Measurements from ENCODE around the gene FXN.
"Not testable (repeated sequence)": the region's sequence is repeated elsewhere in the genome, so short reads cannot be mapped to it uniquely, and the experiment has no call there.

Gene FXN

GRCh38 chr9:69071059-69071458, 35.5 kb downstream of the FXN start:
- no peak for DNase-seq

- no peak for DNase-seq
Observed at GRCh38 chr9:69073103-69073502, 37.6 kb downstream of the FXN start.

GRCh38 chr9:69074801-69075200, 39.2 kb downstream of the FXN start:
- DNase-seq = no peak

- DNase-seq = no peak
Observed at GRCh38 chr9:69076550-69076949, 41.0 kb downstream of the FXN start.

- no peak for DNase-seq
Observed at GRCh38 chr9:69078069-69078468, 42.5 kb downstream of the FXN start.

GRCh38 chr9:69078581-69078980, 43.0 kb downstream of the FXN start:
- no peak for DNase-seq

- DNase-seq = no peak
Observed at GRCh38 chr9:69079186-69079585, 43.6 kb downstream of the FXN start.

- DNase-seq = no peak
Observed at GRCh38 chr9:69081261-69081660, 45.7 kb downstream of the FXN start.

- no peak for DNase-seq
Observed at GRCh38 chr9:69083321-69083720, 47.8 kb downstream of the FXN start.

- no peak for DNase-seq
Observed at GRCh38 chr9:69085569-69086283, 50.2 kb downstream of the FXN start.

GRCh38 chr9:69086312-69086711, 50.8 kb downstream of the FXN start:
- no peak for DNase-seq

GRCh38 chr9:69086769-69087168, 51.2 kb downstream of the FXN start:
- no peak for DNase-seq

- no peak for DNase-seq
Observed at GRCh38 chr9:69089082-69089481, 53.5 kb downstream of the FXN start.

GRCh38 chr9:69089491-69089890, 53.9 kb downstream of the FXN start:
- no peak for DNase-seq

- no peak for DNase-seq
Observed at GRCh38 chr9:69090140-69090750, 54.7 kb downstream of the FXN start.

- no peak for DNase-seq
Observed at GRCh38 chr9:69090946-69091345, 55.4 kb downstream of the FXN start.

GRCh38 chr9:69093471-69094103, 58.0 kb downstream of the FXN start:
- no peak for DNase-seq

GRCh38 chr9:69094361-69095135, 59.0 kb downstream of the FXN start:
- DNase-seq = not testable (repeated sequence)

- no peak for DNase-seq
Observed at GRCh38 chr9:69097064-69097463, 61.5 kb downstream of the FXN start.

- no peak for DNase-seq
Observed at GRCh38 chr9:69097923-69098593, 62.5 kb downstream of the FXN start.

GRCh38 chr9:69103348-69103996, 67.9 kb downstream of the FXN start:
- not testable (repeated sequence) for DNase-seq

GRCh38 chr9:69104830-69105527, 69.4 kb downstream of the FXN start:
- DNase-seq = no peak

Measured in stimulated activated CD4-positive, alpha-beta T cell treated with anti-CD3 and anti-CD28 coated beads, Interleukin-2, amount 100 ng/mL, for 48 hours (primary cell).